Right hindlimb (tissue), 1 donor: ENCODE results near the gene LRRC75B.
"Not testable (repeated sequence)": the region's sequence is repeated elsewhere in the genome, so short reads cannot be mapped to it uniquely, and the experiment has no call there.

Experiments
- DNase-seq: peaks from one replicate; pipeline ENCODE4 v3.0.0-alpha.2; 2018

Gene LRRC75B

DNA sequence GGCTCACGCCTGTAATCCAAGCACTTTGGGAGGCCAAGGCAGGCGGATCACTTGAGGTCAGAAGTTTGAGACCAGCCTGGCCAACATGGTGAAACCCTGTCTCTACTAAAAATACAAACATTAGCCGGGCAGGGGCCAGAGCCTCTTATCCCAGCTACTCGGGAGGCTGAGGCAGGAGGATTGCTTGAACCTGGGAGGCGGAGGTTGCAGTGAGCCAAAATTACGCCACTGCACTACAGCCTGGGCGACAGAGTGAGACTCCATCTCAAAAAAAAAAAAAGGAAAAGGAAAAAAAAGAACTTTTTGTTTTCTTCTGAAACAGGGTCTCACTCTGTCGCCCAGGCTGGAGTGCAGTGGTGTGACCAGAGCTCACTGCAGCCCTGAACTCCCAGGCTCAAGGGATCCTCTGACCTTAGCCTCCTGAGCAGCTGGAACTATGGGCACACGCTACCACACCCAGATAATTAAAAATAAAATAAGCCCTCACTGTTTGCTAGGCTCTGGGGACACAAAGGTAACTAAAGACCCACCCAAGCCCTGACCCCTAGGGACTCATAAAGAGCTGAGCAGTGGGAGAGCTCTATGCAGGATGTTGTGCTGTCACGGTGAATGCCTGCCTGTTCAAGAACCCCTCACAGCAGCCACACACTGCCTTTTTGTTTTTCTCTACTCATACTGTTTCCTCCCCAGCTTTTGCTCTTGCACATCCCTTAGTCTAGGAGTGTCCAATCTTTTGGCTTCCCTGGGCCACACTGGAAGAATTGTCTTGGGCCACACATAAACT lies 40.2 kb downstream of the LRRC75B start:
- not testable (repeated sequence) for DNase-seq

DNA sequence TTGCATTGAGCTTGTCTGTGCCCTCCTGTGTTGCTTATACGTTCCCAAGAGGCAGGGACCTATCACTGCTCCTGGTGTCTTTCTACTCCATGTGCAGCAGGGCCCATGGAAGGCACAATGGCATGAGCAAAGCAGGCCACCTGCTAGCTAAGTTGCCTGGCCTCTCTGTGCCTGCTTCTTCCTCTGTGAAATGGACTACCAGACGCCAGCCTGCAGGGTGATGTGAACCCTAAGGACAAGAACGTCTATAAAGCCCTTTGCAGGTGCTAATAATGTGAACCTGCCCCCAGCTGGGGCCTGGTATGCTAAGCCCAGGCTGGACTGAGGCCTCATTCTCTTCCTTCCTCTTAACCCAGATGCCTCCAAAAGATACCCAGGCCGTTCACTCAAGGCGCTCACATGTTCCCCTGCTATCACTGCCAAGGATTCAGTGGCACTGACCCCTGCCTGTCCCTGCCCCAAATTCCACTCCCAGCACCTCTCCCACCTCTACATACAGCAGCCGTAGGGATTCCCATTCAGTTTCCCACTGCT lies 41.9 kb downstream of the LRRC75B start:
- no peak for DNase-seq

- no peak for DNase-seq
Observed at GRCh38 chr22:24550028-24550901, 42.6 kb downstream of the LRRC75B start.

- no peak for DNase-seq
Observed at GRCh38 chr22:24548812-24549211, 44.1 kb downstream of the LRRC75B start.

DNA sequence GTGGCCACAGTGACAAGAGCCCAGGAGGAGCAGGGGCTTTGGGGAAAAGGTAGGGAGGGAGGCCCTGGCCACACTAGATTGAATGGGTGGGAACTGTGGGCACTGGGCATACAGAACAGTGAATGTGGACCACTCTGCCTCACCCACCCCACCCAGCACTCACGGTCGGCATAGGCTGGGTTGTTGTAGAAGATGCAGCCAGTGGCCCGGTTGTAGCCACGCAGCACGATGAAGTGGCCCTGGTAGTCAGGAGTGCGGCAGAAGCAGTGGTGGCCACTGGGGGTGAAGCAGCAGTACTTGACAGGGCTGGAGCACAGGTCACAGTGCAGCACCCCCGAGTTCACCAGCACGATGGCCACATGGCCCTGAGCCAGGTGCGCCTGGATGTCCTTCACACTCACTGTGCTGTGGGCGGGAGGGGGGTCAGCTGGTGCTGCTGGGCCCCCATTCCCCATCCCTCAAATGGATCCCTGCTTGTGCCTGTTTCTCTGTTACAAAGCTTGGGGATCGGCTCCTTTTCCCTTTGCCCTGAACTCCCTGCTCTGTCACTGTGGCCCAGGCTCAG lies 49.1 kb downstream of the LRRC75B start:
- DNase-seq, result no peak

DNA sequence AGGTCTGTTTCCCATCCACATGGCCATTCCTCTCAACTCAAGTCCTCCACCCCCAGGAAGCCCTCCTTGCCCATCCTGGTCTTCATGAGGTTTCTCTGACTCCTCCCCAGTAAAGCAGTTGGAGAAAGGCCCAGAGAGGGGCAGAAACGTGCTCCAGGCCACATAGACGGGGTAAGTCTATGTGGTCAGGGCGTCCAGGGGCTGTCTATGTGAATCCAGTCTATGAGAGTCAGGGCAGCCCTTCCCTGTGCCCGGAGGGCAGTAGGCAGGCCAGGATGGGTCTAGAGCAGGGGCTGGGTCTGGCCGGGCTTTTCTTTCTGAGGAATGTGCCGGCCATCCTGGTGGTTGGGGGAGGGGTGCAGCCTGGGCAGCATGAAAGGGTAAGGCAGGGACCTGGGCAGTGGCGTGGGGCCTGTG lies 49.7 kb downstream of the LRRC75B start:
- DNase-seq, result no peak

- DNase-seq, result peak; percentile 75
Observed at GRCh38 chr22:24542641-24543040, 50.2 kb downstream of the LRRC75B start.

GRCh38 chr22:24541681-24542515 lies 51.0 kb downstream of the LRRC75B start:
- no peak for DNase-seq

DNA sequence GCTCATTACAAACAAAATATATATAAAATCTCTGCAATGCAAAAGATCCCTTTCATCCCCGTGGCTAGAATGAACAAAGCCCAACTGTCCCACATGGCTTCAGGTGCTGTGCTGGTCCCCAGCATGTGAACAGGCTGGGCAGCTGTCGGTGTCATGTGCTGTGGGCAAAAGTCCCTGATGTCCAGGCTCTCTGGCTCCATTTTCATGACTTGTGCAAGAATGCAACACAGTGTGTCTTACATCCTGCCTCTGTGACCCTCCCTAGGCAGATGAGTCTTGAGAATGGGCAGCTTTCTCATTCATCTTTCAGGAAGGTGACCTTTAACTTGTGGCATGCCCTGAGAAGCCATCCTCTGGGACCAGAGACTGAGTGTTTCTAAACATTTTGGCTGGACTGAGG lies 52.4 kb downstream of the LRRC75B start:
- no peak for DNase-seq

- no peak for DNase-seq
Observed at GRCh38 chr22:24536089-24536488, 56.8 kb downstream of the LRRC75B start.
